CD4-positive, alpha-beta T cell (primary cell): ENCODE measurements around the gene TSHZ2. TPM values are rescaled to one million over a fixed set of nuclear protein-coding genes. Genes with fewer than 3 reads are reported as not detected.

Source experiments
- ATAC-seq: fragments of 200-7000 bp; cut with Tn5 transposase; one replicate; pipeline ENCODE4 v1.10.0; 2022; ENCODE audit warnings: mild to moderate bottlenecking; ENCODE audit not compliant: poor library complexity
- CTCF ChIA-PET: fragments of 350-600 bp; sonication (Branson Sonifier 250); formaldehyde crosslinking; loops from one replicate; lab custom pipeline; 2021; ENCODE audit warnings: antibody characterized with exemption, inconsistent platforms; lab: Charles Lee
- POLR2A ChIA-PET: fragments of 350-600 bp; sonication (Branson Sonifier 250); formaldehyde crosslinking; loops from one replicate; lab custom pipeline; 2021; ENCODE audit warnings: antibody characterized with exemption, inconsistent platforms; lab: Charles Lee
- DNase-seq, 14 experiments: peaks; one replicate each; pipeline ENCODE4 v3.0.0-alpha.2; 2013 to 2020; ENCODE audit warnings: mixed read lengths in 2 of 14
- H3K27ac ChIP-seq, 2 donors: one replicate each; pipeline versions ENCODE4 v1.5.1 to v1.7.0; 2013; ENCODE audit warnings: low read length in 2 of 2, low read depth in 1 of 2, mild to moderate bottlenecking in 1 of 2
- H3K27me3 ChIP-seq, 2 experiments: 1 replicate in 1 of 2; 2 replicates in 1 of 2; pipeline versions ENCODE4 v1.6.1 to v1.7.0; 2013; ENCODE audit warnings: low read length in 2 of 2, control low read depth in 1 of 2, mild to moderate bottlenecking in 1 of 2, moderate library complexity in 1 of 2; ENCODE audit not compliant: insufficient read depth in 2 of 2, control insufficient read depth in 1 of 2
- H3K36me3 ChIP-seq: one replicate; pipeline ENCODE4 v1.6.1; 2013; ENCODE audit warnings: low read length, control low read depth; ENCODE audit not compliant: insufficient read depth
- H3K4me1 ChIP-seq: one replicate; pipeline ENCODE4 v1.6.1; 2013; ENCODE audit warnings: low read length, control low read depth; ENCODE audit not compliant: insufficient read depth
- H3K4me3 ChIP-seq: one replicate; pipeline ENCODE4 v1.5.1; 2013; ENCODE audit warnings: mild to moderate bottlenecking, low read length, moderate library complexity
- H3K9me3 ChIP-seq, 2 experiments: 1 replicate in 1 of 2; 2 replicates in 1 of 2; pipeline versions ENCODE4 v1.6.1 to v1.7.0; 2013; ENCODE audit warnings: low read length in 2 of 2, mild to moderate bottlenecking in 2 of 2, control low read depth in 1 of 2, moderate library complexity in 1 of 2; ENCODE audit not compliant: control insufficient read depth in 1 of 2, insufficient read depth in 1 of 2
- H3K27ac Mint-ChIP-seq: one replicate; pipeline ENCODE4 v1.8.0; 2020; ENCODE audit warnings: mixed read lengths
- H3K27me3 Mint-ChIP-seq: one replicate; pipeline ENCODE4 v1.8.0; 2021; ENCODE audit warnings: mixed read lengths
- H3K36me3 Mint-ChIP-seq: one replicate; pipeline ENCODE4 v1.8.0; 2021; ENCODE audit warnings: low read depth, mixed read lengths
- H3K4me1 Mint-ChIP-seq: one replicate; pipeline ENCODE4 v1.8.0; 2021; ENCODE audit warnings: low read depth, mixed read lengths
- H3K4me3 Mint-ChIP-seq: one replicate; pipeline ENCODE4 v1.8.0; 2020; ENCODE audit warnings: mild to moderate bottlenecking, mixed read lengths
- H3K9me3 Mint-ChIP-seq: one replicate; pipeline ENCODE4 v1.8.0; 2020; ENCODE audit warnings: mixed read lengths
- CTCF ChIP-seq: fragments of 200-600 bp; IDR thresholded peaks from one replicate; pipeline ENCODE4 v1.8.0; 2022; ENCODE audit warnings: antibody characterized with exemption, mild to moderate bottlenecking
- intact Hi-C, 2 experiments: fragments of 100-400 bp; cut with DNase I in 1 of 2; cut with micrococcal nuclease in 1 of 2; formaldehyde crosslinking; loops; one replicate each; pipeline versions ENCODE4 v1.15.1 to v1.9.0; 2023 to 2025; cut with DNase I, micrococcal nuclease
- total RNA-seq, 174 experiments: library from RNA in 2 of 174; stranded (reverse) in 2 of 174; gene quantifications; one replicate each; pipeline ENCODE4 v1.2.3 and lab custom pipeline; 2021 to 2026

TSHZ2 gene
- total RNA-seq, 2 experiments from 2014 or later = 26.1 to 27.4 TPM

- no peaks in the 10 kb centered on the region for H3K9me3 Mint-ChIP-seq
- H3K27ac Mint-ChIP-seq = no peak overlapping the region
- no peak for TF ChIP-seq CTCF
- intact Hi-C loops = no loop called here
- no peaks in the 10 kb centered on the region for H3K4me1 Mint-ChIP-seq
- Histone ChIP-seq H3K4me3 (no peak overlapping the region), H3K27me3 (no peaks in the 10 kb centered on the region), H3K9me3 (no peaks in the 10 kb centered on the region), H3K4me1 (no peaks in the 10 kb centered on the region), H3K27ac (no peak overlapping the region), H3K36me3 (no peaks in the 10 kb centered on the region)
- ATAC-seq (no peak), DNase-seq (no peak)
- H3K36me3 Mint-ChIP-seq = no peaks in the 10 kb centered on the region
- CTCF ChIA-PET = no interaction called here
- POLR2A ChIA-PET = no interaction called here
- no peaks in the 10 kb centered on the region for H3K27me3 Mint-ChIP-seq
- no peak overlapping the region for H3K4me3 Mint-ChIP-seq
These were observed 323.9 kb downstream of the TSHZ2 start for GRCh38 chr20:53296025-53296424.

- H3K27me3 Mint-ChIP-seq = no peaks in the 10 kb centered on the region
- no peak overlapping the region for H3K27ac Mint-ChIP-seq
- H3K4me1 Mint-ChIP-seq = no peaks in the 10 kb centered on the region
- Histone ChIP-seq H3K27ac (no peak overlapping the region), H3K4me1 (no peaks in the 10 kb centered on the region), H3K4me3 (no peak overlapping the region), H3K36me3 (no peaks in the 10 kb centered on the region), H3K27me3 (no peaks in the 10 kb centered on the region), H3K9me3 (no peaks in the 10 kb centered on the region)
- H3K36me3 Mint-ChIP-seq = no peaks in the 10 kb centered on the region
- CTCF ChIA-PET = no interaction called here
- no peaks in the 10 kb centered on the region for H3K9me3 Mint-ChIP-seq
- no peak overlapping the region for H3K4me3 Mint-ChIP-seq
- no peak for TF ChIP-seq CTCF
- intact Hi-C loops = no loop called here
- no peak for ATAC-seq
- POLR2A ChIA-PET = interaction anchor here (0.6 kb wide), 1 partner anchor 297 kb away, joined by 4 read pairs; no protein-coding TSS in a partner anchor
- DNase-seq = no peak
These were observed 324.4 kb downstream of the TSHZ2 start for GRCh38 chr20:53296451-53297153.

- Mint-ChIP-seq H3K27ac (no peak overlapping the region), H3K9me3 (no peaks in the 10 kb centered on the region), H3K27me3 (no peaks in the 10 kb centered on the region), H3K36me3 (no peaks in the 10 kb centered on the region), H3K4me3 (no peak overlapping the region), H3K4me1 (no peaks in the 10 kb centered on the region)
- Histone ChIP-seq H3K4me1 (no peaks in the 10 kb centered on the region), H3K36me3 (no peaks in the 10 kb centered on the region), H3K27me3 (no peaks in the 10 kb centered on the region), H3K9me3 (no peaks in the 10 kb centered on the region), H3K4me3 (no peak overlapping the region), H3K27ac (no peak overlapping the region)
- POLR2A ChIA-PET = interaction anchor here (0.6 kb wide), 1 partner anchor 297 kb away, joined by 4 read pairs; no protein-coding TSS in a partner anchor
- ATAC-seq = no peak
- intact Hi-C loops = no loop called here
- DNase-seq = no peak
- CTCF ChIA-PET = no interaction called here
- no peak for TF ChIP-seq CTCF
These were observed 325.0 kb downstream of the TSHZ2 start for GRCh38 chr20:53297154-53297529.
